Measurements from ENCODE around the gene SERPINB7.
"Not testable (repeated sequence)": the region's sequence is repeated elsewhere in the genome, so short reads cannot be mapped to it uniquely, and the experiment has no call there.

Gene SERPINB7

DNA sequence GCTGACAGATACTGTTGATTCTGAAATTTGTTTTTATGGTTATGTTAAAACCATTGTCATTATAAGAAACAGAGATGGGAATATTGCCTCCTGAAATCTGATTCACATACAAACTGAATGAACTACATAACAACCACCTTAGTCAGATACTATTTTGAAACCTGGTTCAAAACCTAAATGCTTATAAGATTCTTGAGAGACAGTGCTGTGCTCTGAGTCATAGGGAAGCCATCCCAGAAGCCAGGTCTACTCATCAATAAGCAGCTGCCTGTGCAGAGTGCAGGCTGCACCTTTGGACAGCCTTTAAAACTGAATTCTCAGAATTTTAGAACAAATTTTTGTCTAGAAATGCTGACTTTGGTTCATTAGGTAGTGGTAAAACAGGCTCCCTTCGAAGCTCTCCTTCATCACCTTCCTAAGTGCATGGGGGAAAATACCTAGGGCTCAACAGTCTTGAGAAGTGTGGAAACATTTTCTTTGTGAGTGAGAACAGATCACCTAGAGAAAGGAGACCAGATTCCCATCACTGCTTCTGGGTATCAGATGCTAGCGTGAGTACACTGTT, at the start of gene SERPINB7:
SERPINB7 (plus strand) TSS at position 253 of the 565 bp plus-strand sequence. CDS start 6,955 bp downstream, outside the sequence.
- DNase-seq (ENCODE audit: low read depth), result peak; percentile 49

DNA sequence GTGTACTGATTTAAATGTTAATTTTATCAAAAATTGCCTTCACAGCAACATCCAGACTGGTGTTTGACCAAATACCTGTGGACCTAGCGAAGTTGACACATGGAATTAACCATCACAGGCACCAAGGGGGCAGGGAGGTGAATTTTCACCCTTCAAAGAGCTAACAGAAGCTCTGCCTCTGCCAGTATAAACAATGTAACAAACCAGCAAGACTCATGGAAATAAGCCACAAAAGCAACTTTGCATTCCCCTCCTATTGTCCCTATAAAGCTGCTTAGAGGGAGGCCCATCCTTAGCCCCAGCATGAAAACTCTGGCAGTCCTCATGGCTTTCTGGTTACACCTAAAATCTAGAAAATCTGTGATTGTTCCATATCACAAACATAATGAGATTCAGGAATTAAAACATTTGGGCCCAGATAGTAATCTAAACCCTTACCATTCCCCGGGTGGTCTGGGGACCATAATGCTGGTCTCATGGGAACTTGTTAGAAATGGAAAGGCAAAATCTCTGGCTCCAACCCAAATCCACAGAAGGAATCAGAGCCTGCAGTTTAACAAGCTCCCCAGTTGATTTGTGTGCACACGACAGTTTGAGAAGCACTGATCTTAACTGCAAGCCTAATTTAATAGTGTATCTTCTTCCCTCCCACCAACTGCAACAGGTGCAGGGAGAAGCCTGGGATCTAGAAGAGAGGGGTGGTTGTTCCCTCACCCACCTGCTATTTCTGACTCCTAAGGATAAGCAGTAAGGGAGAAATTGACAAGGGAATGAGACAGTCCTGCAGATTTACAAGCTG, 49.3 kb upstream of the SERPINB7 start:
- no peak for DNase-seq (ENCODE audit: low read depth)

GRCh38 chr18:63730773-63731172, 44.4 kb upstream of the SERPINB7 start:
- no peak for DNase-seq (ENCODE audit: low read depth)

GRCh38 chr18:63731215-63731614, 44.0 kb upstream of the SERPINB7 start:
- DNase-seq (ENCODE audit: low read depth), result no peak

- DNase-seq (ENCODE audit: low read depth), result no peak
Observed at GRCh38 chr18:63736876-63737275, 38.3 kb upstream of the SERPINB7 start.

DNA sequence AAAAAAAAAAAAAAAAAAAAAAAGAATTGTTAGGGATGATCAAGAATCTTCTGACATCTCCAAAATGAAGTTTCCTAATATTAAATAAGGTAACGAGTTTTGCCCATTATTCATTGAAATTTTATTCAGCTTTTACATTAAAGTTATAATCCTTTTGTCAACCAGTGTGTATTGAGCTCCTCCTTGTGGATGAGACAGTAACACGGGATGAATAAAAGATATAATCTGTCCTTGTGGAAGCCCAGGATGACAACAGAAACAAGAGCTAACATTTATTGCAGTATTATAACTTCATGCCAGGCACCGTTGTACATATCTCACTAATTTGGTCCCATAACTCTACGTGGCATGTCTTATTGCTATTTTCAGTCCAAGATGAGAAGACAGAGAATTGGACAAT, 33.4 kb upstream of the SERPINB7 start:
- DNase-seq (ENCODE audit: low read depth), result no peak

- no peak for DNase-seq (ENCODE audit: low read depth)
Observed at GRCh38 chr18:63747006-63747405, 28.2 kb upstream of the SERPINB7 start.

DNA sequence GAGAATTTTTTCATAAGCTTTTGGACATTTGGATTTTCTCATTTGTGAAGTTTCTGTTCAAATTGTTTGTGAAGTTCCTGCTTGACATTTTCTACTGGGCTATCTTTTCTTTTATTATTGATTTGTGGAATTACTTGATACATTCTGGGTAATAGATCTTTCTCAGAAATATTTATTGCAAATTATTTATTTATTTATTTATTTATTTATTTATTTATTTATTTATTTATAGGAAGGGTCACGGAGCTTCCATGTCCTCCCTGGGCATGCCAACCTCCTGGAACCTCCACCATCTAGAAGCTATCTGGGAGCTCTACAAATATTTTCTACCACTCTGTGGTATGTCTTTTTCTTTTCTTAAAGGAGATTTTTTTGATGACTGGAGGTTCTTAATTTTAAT, 25.7 kb upstream of the SERPINB7 start:
- no peak for DNase-seq (ENCODE audit: low read depth)

DNA sequence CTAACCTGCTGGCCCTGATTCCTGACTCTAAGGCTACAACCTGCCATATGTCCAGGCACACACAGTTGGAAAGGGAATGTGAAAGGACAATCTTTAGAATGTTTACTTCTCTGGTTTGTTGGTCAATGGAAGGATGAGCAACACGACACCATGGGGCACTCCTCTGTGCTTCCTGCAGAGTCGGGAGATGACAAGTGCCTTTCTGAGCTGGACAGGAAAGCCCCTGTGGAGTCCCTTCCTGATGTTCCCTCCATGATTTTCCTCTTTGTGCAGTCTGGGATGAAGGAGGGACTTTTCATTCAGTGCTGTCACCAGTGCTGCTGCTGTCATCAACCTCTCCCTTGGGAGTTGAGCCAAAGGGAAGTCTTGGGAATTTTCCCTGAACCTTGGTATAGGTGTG, 22.6 kb upstream of the SERPINB7 start:
- DNase-seq (ENCODE audit: low read depth), result no peak

DNA sequence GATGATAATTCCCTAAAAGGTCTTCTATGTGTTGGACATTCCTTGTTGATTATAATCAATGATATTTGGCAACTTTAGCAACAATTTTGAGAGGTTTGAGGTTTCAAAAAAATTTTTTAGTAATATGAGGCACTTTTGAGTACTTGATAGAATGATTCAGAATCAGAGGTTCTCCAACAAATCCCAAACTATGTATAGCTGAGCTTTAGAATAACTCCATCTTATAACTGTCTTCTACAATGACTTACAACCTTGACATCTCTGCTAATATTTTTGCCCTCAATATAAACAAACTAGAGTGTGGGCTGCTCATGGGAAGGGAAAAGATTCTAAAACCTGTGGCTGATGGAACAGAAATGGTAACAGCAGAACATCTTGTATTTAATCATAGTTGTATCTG, 21.5 kb upstream of the SERPINB7 start:
- no peak for DNase-seq (ENCODE audit: low read depth)

DNA sequence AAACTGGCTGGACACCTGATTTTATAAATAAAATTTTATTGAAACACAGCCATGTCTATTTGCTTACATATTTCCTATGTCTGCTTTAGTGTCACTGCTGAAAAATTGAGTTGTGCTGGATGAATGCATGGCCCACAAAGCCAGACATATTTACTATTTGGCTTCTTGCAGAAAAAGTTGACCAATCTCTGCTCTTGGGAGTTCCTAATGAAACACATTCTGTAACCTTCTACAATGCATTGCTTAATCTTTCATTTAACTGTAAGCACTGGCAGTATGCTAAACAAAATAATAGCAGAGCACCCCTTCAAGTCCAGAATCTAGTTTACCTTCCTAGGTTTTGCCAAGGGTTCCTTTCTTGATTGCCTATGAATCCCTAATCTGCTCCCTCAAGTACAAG, 17.7 kb upstream of the SERPINB7 start:
- DNase-seq (ENCODE audit: low read depth), result no peak

GRCh38 chr18:63758615-63759240, 16.5 kb upstream of the SERPINB7 start:
- DNase-seq (ENCODE audit: low read depth), result no peak

DNA sequence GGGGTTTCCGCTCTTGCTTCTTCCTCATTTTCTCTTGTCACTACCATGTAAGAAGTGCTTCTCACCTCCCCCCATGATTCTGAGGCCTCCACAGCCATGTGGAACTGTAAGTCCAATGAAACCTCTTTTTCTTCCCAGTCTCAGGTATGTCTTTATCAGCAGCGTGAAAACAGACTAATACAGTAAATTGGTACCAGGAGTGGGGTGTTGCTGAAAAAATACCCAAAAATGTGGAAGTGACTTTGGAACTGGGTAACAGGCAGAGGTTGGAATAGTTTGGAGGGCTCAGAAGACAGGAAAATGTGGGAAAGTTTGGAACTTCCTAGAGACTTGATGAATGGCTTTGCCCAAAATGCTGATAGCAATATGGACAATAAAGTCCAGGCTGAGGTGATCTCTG, 15.4 kb upstream of the SERPINB7 start:
- DNase-seq (ENCODE audit: low read depth), result not testable (repeated sequence)

- no peak for DNase-seq (ENCODE audit: low read depth)
Observed at GRCh38 chr18:63762518-63762917, 12.7 kb upstream of the SERPINB7 start.

- DNase-seq (ENCODE audit: low read depth), result no peak
Observed at GRCh38 chr18:63763831-63764600, 11.2 kb upstream of the SERPINB7 start.

- DNase-seq (ENCODE audit: low read depth), result no peak
Observed at GRCh38 chr18:63765837-63766236, 9.4 kb upstream of the SERPINB7 start.

GRCh38 chr18:63773551-63773950, 1.7 kb upstream of the SERPINB7 start:
- no peak for DNase-seq (ENCODE audit: low read depth)

DNA sequence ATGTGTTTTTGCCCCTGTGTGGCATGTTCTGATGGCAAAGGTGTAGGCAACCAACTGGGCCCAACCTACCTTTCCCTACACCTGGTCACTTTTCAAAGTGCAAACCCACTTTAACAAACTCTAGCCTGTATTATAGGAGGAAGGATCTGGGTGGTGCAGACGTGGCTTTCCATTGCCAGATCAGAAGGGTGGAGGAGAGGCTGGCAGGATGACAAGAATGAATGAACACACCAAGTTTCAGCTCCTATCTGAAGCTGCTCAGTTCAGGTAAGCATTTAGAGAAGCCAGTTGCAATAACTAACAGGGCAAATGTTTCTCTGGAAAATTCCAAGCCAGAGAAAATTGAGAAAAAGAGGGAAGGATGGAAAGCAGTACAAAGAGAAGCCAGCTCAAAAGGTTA, 707 bp upstream of the SERPINB7 start:
- no peak for DNase-seq (ENCODE audit: low read depth)

DNA sequence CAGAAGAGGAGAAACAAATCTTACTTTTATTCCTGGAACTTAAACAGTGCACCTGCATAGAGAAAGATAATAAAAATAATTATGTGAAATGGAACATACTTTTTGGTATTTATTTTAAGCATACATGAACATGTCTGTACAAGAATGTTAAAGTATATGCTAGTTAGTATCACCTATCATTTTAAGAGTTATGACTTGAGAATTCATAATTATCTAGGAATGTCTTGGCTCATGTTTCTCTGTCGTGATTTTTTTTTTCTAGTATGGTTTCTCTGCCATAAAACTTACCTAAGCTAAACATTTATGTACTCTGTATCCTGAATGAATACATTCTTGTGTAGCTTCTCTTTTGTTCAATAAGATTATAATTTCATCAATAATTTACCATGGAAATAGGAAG, 4.2 kb downstream of the SERPINB7 start:
- no peak for DNase-seq (ENCODE audit: low read depth)

- DNase-seq (ENCODE audit: low read depth), result no peak
Observed at GRCh38 chr18:63783394-63783793, 8.2 kb downstream of the SERPINB7 start.

DNA sequence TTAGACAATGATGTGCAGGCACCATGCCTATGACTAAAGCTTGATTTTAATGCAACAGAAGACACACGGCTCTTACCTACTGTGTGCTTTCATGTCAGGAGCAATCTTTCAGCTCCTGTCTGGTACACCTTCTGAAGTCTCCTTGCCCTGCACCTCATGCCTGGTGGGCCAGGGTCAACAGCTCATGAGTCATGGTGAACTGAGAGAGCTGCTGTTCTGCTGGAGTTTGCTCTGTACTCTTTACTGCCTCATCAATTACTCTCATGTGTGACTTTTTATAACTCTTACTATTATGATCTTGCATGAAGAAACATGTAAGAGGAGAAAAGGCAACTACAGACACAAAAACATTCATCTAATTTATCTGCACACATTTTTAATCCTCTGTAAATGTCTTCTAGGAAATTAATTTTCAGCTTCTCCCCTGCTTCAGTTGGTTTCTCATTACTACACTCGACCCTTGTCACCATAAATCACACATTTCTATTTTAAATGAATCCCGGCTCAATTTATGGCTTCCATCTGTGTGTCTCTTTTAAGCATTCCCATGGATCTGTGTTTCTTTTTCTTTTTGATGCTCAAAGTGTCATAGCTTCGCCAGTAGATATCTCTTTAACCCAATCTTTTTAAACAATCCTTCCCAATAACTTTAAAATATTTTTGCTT, 9.7 kb downstream of the SERPINB7 start:
- DNase-seq (ENCODE audit: low read depth), result no peak

DNA sequence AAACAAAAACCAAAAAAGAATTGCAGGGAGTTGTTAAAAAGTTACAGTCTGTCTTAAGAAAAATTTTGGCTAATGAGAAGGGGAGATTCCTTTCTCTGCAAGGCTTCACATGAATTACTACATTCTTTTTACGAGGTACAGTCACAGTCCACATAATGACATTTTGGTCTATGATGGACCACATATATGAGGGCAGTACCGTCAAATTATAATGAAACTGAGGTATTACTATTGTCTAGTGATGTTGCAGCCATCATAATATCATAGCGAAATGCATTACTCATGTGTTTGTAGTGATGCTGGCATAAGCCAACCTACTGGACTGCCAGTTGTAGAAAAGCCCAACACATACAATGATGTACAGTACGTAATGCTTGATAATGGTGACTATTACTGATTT, 12.5 kb downstream of the SERPINB7 start:
- no peak for DNase-seq (ENCODE audit: low read depth)

Data from non-pigmented ciliary epithelial cell (primary cell).